ENCODE measurements around the gene HACD4. TPM values are rescaled to one million over a fixed set of nuclear protein-coding genes. Genes with fewer than 3 reads are reported as not detected.
"Not testable (repeated sequence)": the region's sequence is repeated elsewhere in the genome, so short reads cannot be mapped to it uniquely, and the experiment has no call there.

HACD4 gene
- total RNA-seq, 1 experiment from 2014 or later = 1.2 TPM

DNA sequence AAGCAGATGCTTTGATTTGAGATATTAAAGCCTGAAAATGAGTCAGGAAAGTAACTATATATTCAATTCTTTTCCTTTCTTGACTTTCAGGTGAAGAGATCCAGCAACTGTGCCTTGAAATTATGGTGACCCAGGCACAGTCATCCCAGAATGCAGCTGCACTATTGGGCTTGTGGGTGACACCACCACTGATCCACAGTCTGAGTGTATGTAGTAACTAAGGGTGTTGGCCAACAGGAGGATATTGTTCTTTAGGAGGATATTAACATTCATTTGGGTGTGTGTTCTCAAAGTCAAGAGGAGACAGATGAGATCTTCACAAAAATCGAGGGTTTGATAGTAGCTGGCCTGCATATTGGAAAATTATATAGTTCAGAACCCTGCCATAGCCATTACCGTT lies 53.2 kb downstream of the HACD4 start:
- Mint-ChIP-seq H3K4me1 (no peaks in the 10 kb centered on the region), H3K27me3 (ENCODE audit: low read depth) (no peaks in the 10 kb centered on the region), H3K9me3 (no peaks in the 10 kb centered on the region), H3K4me3 (no peak overlapping the region), H3K27ac (no peak overlapping the region), H3K36me3 (peaks cover 16% of the 10 kb centered on the region)
- ChIA-PET CTCF (no interaction called here), POLR2A (no interaction called here)
- no peak for TF ChIP-seq ZNF263 (CRISPR knock-in tag; IDR thresholded peaks at IDR 0.05; ENCODE audit: low read depth)
- TF ChIP-seq ZNF416 (CRISPR knock-in tag; IDR thresholded peaks at IDR 0.05) = no peak
- no peak for TF ChIP-seq SOX15 (CRISPR knock-in tag; IDR thresholded peaks at IDR 0.05)
- TF ChIP-seq, protein P1, sequence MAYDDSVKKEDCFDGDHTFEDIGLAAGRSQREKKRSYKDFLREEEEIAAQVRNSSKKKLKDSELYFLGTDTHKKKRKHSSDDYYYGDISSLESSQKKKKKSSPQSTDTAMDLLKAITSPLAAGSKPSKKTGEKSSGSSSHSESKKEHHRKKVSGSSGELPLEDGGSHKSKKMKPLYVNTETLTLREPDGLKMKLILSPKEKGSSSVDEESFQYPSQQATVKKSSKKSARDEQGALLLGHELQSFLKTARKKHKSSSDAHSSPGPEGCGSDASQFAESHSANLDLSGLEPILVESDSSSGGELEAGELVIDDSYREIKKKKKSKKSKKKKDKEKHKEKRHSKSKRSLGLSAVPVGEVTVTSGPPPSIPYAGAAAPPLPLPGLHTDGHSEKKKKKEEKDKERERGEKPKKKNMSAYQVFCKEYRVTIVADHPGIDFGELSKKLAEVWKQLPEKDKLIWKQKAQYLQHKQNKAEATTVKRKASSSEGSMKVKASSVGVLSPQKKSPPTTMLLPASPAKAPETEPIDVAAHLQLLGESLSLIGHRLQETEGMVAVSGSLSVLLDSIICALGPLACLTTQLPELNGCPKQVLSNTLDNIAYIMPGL (CRISPR knock-in tag; IDR thresholded peaks at IDR 0.05) = no peak
- TF ChIP-seq, protein P2, sequence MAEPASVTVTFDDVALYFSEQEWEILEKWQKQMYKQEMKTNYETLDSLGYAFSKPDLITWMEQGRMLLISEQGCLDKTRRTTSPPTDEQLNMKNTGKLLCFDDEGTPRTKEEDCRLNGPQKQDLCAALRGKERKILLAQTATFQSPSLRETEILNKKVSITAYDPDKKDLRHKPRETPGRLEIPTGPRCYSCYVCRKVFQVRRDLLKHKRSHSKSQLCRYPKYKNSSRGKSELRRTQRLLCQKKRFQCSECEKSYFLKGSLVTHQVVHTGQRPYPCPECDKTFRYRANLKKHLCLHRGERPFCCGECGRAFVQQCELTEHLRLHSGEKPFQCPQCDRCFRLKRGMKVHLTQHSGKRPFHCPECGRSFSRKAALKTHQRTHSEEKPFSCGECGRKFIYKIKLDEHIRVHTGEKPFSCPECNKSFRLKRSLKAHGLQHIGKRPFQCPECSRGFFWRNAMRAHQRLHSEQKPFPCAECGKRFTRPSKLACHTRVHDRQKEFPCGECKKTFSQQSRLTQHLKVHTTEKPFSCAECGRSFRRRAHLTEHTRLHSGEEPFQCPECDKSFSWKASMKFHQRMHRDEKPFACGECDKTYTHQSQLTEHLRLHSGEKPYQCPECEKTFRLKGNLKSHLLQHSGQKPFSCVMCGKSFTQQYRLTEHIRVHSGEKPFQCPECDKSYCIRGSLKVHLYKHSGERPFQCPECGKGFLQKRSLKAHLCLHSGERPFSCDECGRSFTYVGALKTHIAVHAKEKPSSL (CRISPR knock-in tag; conservative IDR thresholded peaks at IDR 0.05) = no peak
- TF ChIP-seq, protein P3, sequence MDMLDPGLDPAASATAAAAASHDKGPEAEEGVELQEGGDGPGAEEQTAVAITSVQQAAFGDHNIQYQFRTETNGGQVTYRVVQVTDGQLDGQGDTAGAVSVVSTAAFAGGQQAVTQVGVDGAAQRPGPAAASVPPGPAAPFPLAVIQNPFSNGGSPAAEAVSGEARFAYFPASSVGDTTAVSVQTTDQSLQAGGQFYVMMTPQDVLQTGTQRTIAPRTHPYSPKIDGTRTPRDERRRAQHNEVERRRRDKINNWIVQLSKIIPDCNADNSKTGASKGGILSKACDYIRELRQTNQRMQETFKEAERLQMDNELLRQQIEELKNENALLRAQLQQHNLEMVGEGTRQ (CRISPR knock-in tag; IDR thresholded peaks at IDR 0.05) = no peak
- TF ChIP-seq, protein P4, sequence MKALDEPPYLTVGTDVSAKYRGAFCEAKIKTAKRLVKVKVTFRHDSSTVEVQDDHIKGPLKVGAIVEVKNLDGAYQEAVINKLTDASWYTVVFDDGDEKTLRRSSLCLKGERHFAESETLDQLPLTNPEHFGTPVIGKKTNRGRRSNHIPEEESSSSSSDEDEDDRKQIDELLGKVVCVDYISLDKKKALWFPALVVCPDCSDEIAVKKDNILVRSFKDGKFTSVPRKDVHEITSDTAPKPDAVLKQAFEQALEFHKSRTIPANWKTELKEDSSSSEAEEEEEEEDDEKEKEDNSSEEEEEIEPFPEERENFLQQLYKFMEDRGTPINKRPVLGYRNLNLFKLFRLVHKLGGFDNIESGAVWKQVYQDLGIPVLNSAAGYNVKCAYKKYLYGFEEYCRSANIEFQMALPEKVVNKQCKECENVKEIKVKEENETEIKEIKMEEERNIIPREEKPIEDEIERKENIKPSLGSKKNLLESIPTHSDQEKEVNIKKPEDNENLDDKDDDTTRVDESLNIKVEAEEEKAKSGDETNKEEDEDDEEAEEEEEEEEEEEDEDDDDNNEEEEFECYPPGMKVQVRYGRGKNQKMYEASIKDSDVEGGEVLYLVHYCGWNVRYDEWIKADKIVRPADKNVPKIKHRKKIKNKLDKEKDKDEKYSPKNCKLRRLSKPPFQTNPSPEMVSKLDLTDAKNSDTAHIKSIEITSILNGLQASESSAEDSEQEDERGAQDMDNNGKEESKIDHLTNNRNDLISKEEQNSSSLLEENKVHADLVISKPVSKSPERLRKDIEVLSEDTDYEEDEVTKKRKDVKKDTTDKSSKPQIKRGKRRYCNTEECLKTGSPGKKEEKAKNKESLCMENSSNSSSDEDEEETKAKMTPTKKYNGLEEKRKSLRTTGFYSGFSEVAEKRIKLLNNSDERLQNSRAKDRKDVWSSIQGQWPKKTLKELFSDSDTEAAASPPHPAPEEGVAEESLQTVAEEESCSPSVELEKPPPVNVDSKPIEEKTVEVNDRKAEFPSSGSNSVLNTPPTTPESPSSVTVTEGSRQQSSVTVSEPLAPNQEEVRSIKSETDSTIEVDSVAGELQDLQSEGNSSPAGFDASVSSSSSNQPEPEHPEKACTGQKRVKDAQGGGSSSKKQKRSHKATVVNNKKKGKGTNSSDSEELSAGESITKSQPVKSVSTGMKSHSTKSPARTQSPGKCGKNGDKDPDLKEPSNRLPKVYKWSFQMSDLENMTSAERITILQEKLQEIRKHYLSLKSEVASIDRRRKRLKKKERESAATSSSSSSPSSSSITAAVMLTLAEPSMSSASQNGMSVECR (CRISPR knock-in tag; IDR thresholded peaks at IDR 0.05; ENCODE audit: borderline replicate concordance) = no peak
- TF ChIP-seq ZNF396 (CRISPR knock-in tag; IDR thresholded peaks at IDR 0.05; ENCODE audit: borderline replicate concordance) = no peak
- TF ChIP-seq ZNF121 (CRISPR knock-in tag; IDR thresholded peaks at IDR 0.05) = no peak
- no peak for TF ChIP-seq ELF4 (CRISPR knock-in tag; IDR thresholded peaks at IDR 0.05; ENCODE audit: low read depth)
- no peak for TF ChIP-seq KAT7 (CRISPR knock-in tag; IDR thresholded peaks at IDR 0.05; ENCODE audit: borderline replicate concordance)
- TF ChIP-seq, protein P5, sequence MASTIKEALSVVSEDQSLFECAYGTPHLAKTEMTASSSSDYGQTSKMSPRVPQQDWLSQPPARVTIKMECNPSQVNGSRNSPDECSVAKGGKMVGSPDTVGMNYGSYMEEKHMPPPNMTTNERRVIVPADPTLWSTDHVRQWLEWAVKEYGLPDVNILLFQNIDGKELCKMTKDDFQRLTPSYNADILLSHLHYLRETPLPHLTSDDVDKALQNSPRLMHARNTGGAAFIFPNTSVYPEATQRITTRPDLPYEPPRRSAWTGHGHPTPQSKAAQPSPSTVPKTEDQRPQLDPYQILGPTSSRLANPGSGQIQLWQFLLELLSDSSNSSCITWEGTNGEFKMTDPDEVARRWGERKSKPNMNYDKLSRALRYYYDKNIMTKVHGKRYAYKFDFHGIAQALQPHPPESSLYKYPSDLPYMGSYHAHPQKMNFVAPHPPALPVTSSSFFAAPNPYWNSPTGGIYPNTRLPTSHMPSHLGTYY (CRISPR knock-in tag; IDR thresholded peaks at IDR 0.05) = no peak
- TF ChIP-seq TEAD1 (CRISPR knock-in tag; IDR thresholded peaks at IDR 0.05) = no peak
- no peak for DNase-seq (ENCODE audit: low spot score)
- ATAC-seq = no peak

DNA sequence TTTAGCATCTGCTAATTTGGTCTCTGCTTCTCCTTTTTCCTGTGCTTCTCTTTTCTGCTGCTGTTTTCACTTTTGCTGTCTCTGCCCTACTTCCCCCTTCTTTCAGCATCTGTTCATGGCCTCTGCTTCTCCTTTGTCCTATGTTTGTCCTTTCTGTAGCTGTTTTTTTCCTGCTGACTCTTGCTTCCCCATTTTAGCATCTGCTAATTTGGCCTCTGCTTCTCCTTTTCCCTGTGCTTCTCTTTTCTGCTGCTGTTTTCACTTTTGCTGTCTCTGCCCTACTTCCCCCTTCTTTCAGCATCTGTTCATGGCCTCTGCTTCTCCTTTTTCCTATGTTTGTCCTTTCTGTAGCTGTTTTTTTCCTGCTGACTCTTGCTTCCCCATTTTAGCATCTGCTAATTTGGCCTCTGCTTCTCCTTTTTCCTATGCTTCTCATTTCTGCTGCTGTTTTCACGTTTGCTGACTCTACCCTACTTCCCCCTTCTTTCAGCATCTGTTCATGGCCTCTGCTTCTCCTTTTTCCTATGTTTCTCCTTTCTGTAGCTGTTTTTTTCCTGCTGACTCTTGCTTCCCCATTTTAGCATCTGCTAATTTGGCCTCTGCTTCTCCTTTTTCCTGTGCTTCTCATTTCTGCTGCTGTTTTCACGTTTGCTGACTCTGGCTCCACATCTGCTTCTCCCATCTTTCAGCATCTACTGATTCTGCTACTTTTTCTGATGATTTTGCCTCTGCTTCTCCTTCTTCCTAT lies 57.1 kb downstream of the HACD4 start:
- H3K9me3 Mint-ChIP-seq; H3K27me3 Mint-ChIP-seq (ENCODE audit: low read depth); H3K4me1 Mint-ChIP-seq; POLR2A ChIA-PET; H3K27ac Mint-ChIP-seq; ATAC-seq; CTCF ChIA-PET; H3K4me3 Mint-ChIP-seq; DNase-seq (ENCODE audit: low spot score): not testable (repeated sequence)
- peaks cover 19% of the 10 kb centered on the region for H3K36me3 Mint-ChIP-seq

DNA sequence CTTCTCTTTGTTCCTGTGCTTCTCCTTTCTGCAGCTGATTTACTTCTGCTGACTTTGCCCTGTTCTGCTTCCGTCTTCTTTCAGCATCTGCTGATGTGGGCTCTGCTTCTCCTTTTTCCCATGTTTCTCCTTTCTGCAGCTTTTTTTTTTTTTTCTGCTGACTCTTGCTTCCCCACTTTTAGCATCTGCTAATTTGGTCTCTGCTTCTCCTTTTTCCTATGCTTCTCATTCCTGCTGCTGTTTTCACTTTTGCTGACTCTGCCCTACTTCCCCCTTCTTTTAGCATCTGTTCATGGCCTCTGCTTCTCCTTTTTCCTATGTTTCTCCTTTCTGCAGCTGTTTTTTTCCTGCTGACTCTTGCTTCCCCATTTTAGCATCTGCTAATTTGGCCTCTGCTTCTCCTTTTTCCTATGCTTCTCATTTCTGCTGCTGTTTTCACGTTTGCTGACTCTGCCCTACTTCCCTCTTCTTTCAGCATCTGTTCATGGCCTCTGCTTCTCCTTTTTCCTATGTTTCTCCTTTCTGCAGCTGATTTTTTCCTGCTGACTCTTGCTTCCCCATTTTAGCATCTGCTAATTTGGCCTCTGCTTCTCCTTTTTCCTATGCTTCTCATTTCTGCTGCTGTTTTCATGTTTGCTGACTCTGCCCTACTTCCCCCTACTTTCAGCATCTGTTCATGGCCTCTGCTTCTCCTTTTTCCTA lies 58.0 kb downstream of the HACD4 start:
- H3K4me3 Mint-ChIP-seq; H3K4me1 Mint-ChIP-seq; POLR2A ChIA-PET; H3K27ac Mint-ChIP-seq; DNase-seq (ENCODE audit: low spot score); CTCF ChIA-PET; H3K27me3 Mint-ChIP-seq (ENCODE audit: low read depth); ATAC-seq: not testable (repeated sequence)
- H3K36me3 Mint-ChIP-seq = peaks cover 19% of the 10 kb centered on the region
- H3K9me3 Mint-ChIP-seq = peaks cover 12% of the 10 kb centered on the region

All from WTC11 (cell line).